HL-60 (cell line): Measurements from ENCODE around the gene ROCK1.

Experiments
- DNase-seq, 2 experiments: peaks; one replicate each; pipeline ENCODE4 v3.0.0-alpha.2; 2010 to 2020; ENCODE audit warnings: low read depth in 1 of 2, low spot score in 1 of 2
- H3K27ac ChIP-seq: fragments of 250-450 bp; sonication (Bioruptor Pico); replicated peaks from 2 replicates; pipeline ENCODE4 v1.5.1; 2020; ENCODE audit warnings: mild to moderate bottlenecking, moderate library complexity
- H3K27me3 ChIP-seq: fragments of 250-450 bp; sonication (Bioruptor Pico); 2 replicates; pipeline ENCODE4 v1.5.1; 2021; ENCODE audit warnings: mild to moderate bottlenecking, moderate library complexity; ENCODE audit not compliant: insufficient read depth, poor library complexity, severe bottlenecking
- H3K4me3 ChIP-seq: replicated peaks from 2 replicates; pipeline ENCODE4 v1.5.1; 2011; ENCODE audit warnings: mild to moderate bottlenecking, control low read depth, low read length; ENCODE audit not compliant: insufficient read depth
- CTCF ChIP-seq: IDR thresholded peaks from one replicate; pipeline ENCODE4 v1.5.1; 2011; ENCODE audit warnings: low read length, control low read depth, inconsistent platforms; ENCODE audit not compliant: insufficient read depth
- GABPA ChIP-seq: IDR thresholded peaks from 2 replicates; pipeline ENCODE4 v1.6.1; 2012; ENCODE audit warnings: low read depth
- POLR2AphosphoS5 ChIP-seq: IDR thresholded peaks from 2 replicates; pipeline ENCODE4 v1.6.1; 2012; ENCODE audit warnings: low read depth
- REST ChIP-seq: IDR thresholded peaks from 2 replicates; pipeline ENCODE4 v1.6.1; 2012; ENCODE audit warnings: low read depth; ENCODE audit not compliant: insufficient replicate concordance
- SPI1 ChIP-seq: IDR thresholded peaks from 2 replicates; pipeline ENCODE4 v1.6.1; 2012; ENCODE audit warnings: low read depth, mild to moderate bottlenecking, borderline replicate concordance

Gene ROCK1

GRCh38 chr18:21100146-21100545 is 11.5 kb downstream of the ROCK1 start:
- Histone ChIP-seq H3K27me3 (no peaks in the 10 kb centered on the region), H3K4me3 (no peak overlapping the region), H3K27ac (no peak overlapping the region)
- TF ChIP-seq CTCF = no peak
- no peak for TF ChIP-seq SPI1
- no peak for TF ChIP-seq POLR2AphosphoS5
- no peak for TF ChIP-seq GABPA
- TF ChIP-seq REST = no peak
- no peak for DNase-seq

GRCh38 chr18:21099442-21099841 is 12.2 kb downstream of the ROCK1 start:
- Histone ChIP-seq H3K27me3 (no peaks in the 10 kb centered on the region), H3K4me3 (no peak overlapping the region), H3K27ac (no peak overlapping the region)
- DNase-seq = no peak
- TF ChIP-seq POLR2AphosphoS5 (no peak), CTCF (no peak), SPI1 (no peak), GABPA (no peak), REST (no peak)

GRCh38 chr18:21096760-21097159 is 14.9 kb downstream of the ROCK1 start:
- no peak for DNase-seq
- Histone ChIP-seq H3K27ac (no peak overlapping the region), H3K27me3 (no peaks in the 10 kb centered on the region), H3K4me3 (no peak overlapping the region)
- TF ChIP-seq REST (no peak), POLR2AphosphoS5 (no peak)

GRCh38 chr18:21093133-21093532 is 18.5 kb downstream of the ROCK1 start:
- no peak for TF ChIP-seq POLR2AphosphoS5
- no peak for TF ChIP-seq GABPA
- no peak for TF ChIP-seq SPI1
- TF ChIP-seq REST = no peak
- TF ChIP-seq CTCF = no peak
- Histone ChIP-seq H3K4me3 (no peak overlapping the region), H3K27me3 (no peaks in the 10 kb centered on the region), H3K27ac (no peak overlapping the region)
- no peak for DNase-seq
